WI38 (cell line): ENCODE data around the gene KLK15.
"Not testable (repeated sequence)": the region's sequence is repeated elsewhere in the genome, so short reads cannot be mapped to it uniquely, and the experiment has no call there.

Source experiments
- H3K4me3 ChIP-seq: 2 replicates; pipeline ENCODE4 v1.5.1; 2011; ENCODE audit warnings: low read depth, mild to moderate bottlenecking, control low read depth, low read length
- TF ChIP-seq, protein P1 (sequence below): IDR thresholded peaks from 2 replicates; pipeline ENCODE4 v1.5.1; 2012; ENCODE audit warnings: low read depth, mild to moderate bottlenecking, control low read depth, low read length

The KLK15 gene

DNA sequence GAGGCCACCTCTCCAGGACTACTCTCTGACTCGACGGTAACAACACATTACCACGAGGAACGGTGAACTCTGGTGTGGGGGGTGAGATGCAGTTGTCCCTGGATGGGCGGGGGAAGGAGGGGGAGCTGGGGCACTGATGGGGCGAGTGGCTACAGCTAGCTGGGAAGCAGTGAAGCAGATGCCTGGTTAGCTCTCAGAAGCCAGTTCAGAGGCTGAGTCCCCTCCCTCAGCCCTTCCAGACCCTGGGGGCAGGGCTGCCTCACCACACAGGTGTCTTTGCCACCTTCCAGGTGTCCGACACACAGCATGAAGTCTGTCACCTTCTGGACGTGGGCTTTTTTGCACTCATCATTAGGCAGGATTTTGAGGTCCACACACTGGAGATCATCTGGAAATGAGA, 13.7 kb downstream of the KLK15 start:
- H3K4me3 ChIP-seq, result no peak overlapping the region
- TF ChIP-seq, protein P1, sequence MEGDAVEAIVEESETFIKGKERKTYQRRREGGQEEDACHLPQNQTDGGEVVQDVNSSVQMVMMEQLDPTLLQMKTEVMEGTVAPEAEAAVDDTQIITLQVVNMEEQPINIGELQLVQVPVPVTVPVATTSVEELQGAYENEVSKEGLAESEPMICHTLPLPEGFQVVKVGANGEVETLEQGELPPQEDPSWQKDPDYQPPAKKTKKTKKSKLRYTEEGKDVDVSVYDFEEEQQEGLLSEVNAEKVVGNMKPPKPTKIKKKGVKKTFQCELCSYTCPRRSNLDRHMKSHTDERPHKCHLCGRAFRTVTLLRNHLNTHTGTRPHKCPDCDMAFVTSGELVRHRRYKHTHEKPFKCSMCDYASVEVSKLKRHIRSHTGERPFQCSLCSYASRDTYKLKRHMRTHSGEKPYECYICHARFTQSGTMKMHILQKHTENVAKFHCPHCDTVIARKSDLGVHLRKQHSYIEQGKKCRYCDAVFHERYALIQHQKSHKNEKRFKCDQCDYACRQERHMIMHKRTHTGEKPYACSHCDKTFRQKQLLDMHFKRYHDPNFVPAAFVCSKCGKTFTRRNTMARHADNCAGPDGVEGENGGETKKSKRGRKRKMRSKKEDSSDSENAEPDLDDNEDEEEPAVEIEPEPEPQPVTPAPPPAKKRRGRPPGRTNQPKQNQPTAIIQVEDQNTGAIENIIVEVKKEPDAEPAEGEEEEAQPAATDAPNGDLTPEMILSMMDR, result no peak

DNA sequence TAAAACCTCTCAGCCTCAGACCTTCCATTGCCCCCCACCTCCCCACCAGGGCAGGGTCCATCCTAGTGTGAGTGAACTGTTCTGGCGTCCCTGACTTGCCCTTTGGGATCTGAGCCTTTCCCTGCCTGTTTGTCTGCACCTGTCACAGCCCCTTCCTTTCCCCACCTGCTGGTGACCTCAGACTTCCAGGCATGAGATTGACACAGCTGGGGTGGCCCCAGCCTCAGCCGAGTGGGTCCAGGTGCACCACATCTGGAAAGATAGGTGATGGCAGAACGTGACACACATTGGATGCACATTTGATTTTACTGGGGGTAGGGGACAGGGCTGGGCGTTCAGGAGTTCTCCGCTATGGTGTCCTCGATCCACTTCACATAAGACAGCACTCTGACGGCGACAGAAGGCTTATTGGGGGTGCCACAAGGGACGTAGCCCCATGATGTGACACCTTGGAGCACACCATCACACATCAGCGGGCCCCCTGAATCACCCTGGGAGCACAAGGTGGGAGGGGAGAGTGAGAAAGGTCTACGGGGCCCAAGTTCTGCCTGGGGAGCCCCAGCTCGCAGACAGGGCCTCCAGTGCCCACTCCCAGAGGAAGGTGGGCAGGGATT, 14.4 kb downstream of the KLK15 start:
- TF ChIP-seq, protein P1, result no peak
- no peak overlapping the region for H3K4me3 ChIP-seq

DNA sequence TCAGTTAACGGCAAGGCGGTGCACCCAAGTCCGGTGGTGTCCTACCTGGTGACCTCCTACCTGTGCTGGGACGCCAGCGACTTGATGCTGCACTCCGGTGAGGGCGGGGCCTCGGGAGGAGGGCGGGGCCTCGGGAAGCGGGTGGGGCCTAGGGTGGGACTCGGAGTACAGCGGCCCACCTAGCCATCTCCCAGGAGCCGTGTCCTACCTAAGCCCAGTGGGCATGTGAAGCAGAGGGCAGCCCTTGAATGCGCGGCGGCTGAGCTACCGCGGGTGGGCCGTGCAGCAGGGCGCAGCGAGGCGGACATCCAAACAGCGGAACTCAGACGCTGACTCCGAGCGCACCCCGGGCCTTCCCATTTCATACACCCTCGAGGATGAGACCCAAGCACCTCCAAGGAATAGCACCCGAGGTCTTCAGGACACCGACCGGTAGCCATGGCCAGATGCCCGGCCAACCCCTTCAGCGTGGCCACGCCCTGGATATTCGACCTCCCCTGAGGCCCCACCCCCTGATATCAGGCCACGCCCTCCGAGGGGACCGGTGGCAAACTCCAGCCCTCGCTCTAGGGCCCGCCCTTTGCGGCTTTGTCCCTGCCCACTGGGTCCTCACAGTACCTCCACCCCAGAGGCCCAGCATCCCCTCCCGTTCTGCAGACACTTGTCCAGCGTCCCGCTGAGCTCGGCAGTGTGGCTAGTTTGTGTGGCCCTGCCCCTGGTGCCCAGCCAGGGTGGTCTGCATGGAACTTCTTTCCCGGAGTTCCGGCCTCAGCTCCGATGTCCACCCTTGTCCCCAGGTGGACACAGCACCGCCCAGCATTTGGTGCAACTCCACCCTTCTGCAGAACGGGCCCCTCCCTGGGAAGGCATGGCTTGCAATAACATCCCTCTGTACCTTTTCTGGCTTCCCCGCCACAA, 15.2 kb downstream of the KLK15 start:
- H3K4me3 ChIP-seq, result peak overlapping the region; percentile 29; the same call in 1 of the 2 replicates
- TF ChIP-seq, protein P1, result no peak

DNA sequence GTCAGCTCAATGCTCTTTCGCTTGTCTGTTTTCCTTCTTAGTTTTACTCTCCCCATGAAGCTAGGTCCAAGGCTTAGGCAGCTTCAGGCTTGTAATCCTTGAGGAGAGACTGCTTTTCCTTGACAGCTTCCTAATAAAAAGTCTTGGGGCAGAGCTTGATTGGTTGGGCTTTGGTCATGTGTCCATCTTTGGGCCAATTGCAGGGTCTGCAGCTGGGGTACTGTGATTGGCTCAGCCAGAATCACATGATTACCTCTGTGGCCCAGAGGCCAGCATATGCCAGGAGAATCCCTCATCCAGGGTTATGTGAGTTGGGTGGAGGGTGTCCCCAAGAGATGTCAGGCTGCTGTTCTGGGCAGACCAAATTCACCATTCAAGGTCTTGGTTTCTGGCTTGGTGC, 17.9 kb downstream of the KLK15 start:
- no peak overlapping the region for H3K4me3 ChIP-seq
- TF ChIP-seq, protein P1, result no peak

DNA sequence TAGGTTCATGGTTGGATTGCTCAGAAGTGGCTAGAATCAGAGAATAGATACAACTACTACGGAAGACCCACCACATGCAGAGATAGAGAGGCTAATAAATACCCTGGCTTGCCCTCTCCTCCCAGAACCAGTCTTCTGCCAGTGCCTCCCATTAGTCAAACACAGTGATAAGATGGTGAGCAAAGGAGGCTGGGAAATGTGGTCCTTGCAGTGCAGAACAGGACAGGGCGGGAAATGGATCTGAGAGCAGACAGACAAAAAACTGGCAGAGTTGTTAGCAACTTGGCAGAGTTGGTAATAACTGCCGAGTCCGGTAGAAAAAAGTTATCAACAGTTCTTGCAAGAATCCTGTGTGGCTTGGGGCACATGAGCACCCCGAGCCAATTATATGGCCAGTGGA, 18.5 kb downstream of the KLK15 start:
- no peak overlapping the region for H3K4me3 ChIP-seq
- TF ChIP-seq, protein P1, result no peak

DNA sequence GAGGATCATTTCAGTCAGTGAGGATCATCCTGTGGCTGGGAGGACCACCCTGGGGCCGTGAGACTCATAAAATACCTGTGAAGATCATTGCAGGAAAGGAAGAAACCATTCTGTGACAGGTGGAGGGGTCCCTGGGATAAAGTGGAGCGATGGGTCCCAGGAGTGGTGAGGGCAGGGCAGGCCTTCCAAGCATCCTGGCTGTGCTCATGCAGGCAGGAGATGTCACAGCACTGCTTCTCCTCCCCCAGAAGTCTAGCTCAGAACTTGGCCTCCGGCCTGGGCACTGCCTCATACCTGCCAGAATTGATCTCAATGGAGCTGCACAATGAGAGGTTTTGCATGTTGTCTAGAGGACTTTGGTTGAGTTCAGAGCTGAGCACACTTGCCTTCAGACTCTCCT, 20.9 kb downstream of the KLK15 start:
- H3K4me3 ChIP-seq, result no peak overlapping the region
- TF ChIP-seq, protein P1, result no peak

DNA sequence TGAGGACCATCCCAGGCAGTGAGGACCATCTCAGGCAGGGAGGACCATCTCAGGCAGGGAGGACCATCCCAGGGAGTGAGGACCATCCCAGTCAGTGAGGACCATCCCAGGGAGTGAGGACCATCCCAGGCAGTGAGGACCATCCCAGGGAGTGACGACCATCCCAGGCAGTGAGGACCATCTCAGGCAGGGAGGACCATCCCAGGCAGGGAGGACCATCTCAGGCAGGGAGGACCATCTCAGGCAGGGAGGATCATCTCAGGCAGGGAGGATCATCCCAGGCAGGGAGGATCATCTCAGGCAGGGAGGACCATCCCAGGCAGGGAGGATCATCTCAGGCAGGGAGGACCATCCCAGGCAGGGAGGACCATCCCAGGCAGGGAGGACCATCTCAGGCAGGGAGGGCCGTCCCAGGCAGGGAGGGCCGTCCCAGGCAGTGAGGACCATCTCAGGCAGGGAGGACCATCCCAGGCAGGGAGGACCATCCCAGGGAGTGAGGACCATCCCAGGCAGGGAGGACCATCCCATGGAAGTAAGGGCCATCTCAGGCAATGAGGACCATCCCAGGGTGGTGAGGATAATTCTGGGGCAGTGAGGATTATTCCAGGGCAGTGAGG, 21.6 kb downstream of the KLK15 start:
- H3K4me3 ChIP-seq, result not testable (repeated sequence)
